Inferior parietal cortex (tissue), 1 donor: Measurements from ENCODE around the gene CAMK1D.

ENCODE experiments used
- DNase-seq: peaks from one replicate; pipeline ENCODE4 v3.0.0-alpha.2; 2016; ENCODE audit errors: extremely low spot score

The CAMK1D gene

GRCh38 chr10:12499076-12499986 is 150.0 kb downstream of the CAMK1D start:
- peak; percentile 58 for DNase-seq

- no peak for DNase-seq
These were observed 151.3 kb downstream of the CAMK1D start for GRCh38 chr10:12500381-12501303.

- no peak for DNase-seq
These were observed 152.0 kb downstream of the CAMK1D start for GRCh38 chr10:12501324-12501723.

GRCh38 chr10:12501841-12502525 is 152.6 kb downstream of the CAMK1D start:
- DNase-seq: no peak

GRCh38 chr10:12502526-12503274 is 153.4 kb downstream of the CAMK1D start:
- no peak for DNase-seq

- no peak for DNase-seq
These were observed 154.0 kb downstream of the CAMK1D start for GRCh38 chr10:12503311-12503710.

- no peak for DNase-seq
These were observed 154.8 kb downstream of the CAMK1D start for GRCh38 chr10:12504176-12504575.

- DNase-seq: no peak
These were observed 155.3 kb downstream of the CAMK1D start for GRCh38 chr10:12504628-12505027.

- DNase-seq: no peak
These were observed 156.3 kb downstream of the CAMK1D start for GRCh38 chr10:12505683-12506082.

GRCh38 chr10:12507165-12507850 is 158.0 kb downstream of the CAMK1D start:
- no peak for DNase-seq

- DNase-seq: no peak
These were observed 158.8 kb downstream of the CAMK1D start for GRCh38 chr10:12508165-12508564.

GRCh38 chr10:12509016-12509793 is 159.9 kb downstream of the CAMK1D start:
- no peak for DNase-seq

- no peak for DNase-seq
These were observed 160.4 kb downstream of the CAMK1D start for GRCh38 chr10:12509794-12510100.

- DNase-seq: peak; percentile 47
These were observed 161.2 kb downstream of the CAMK1D start for GRCh38 chr10:12510501-12510941.

- no peak for DNase-seq
These were observed 161.6 kb downstream of the CAMK1D start for GRCh38 chr10:12510984-12511383.

GRCh38 chr10:12511651-12512050 is 162.3 kb downstream of the CAMK1D start:
- no peak for DNase-seq

- no peak for DNase-seq
These were observed 163.1 kb downstream of the CAMK1D start for GRCh38 chr10:12512332-12513002.

GRCh38 chr10:12513003-12513365 is 163.6 kb downstream of the CAMK1D start:
- DNase-seq: no peak
